ENCODE data around the gene EXOC4.

The EXOC4 gene

GRCh38 chr7:133431134-133431724, 178.4 kb downstream of the EXOC4 start:
- no peak overlapping the region for H3K4me3 ChIP-seq
- no peak for DNase-seq (ENCODE audit: low spot score)
- TF ChIP-seq CTCF (IDR thresholded peaks at IDR 0.05): no peak
- H3K27ac ChIP-seq: no peak overlapping the region

GRCh38 chr7:133433165-133433812, 180.4 kb downstream of the EXOC4 start:
- no peak for DNase-seq (ENCODE audit: low spot score)
- Histone ChIP-seq H3K4me3 (no peak overlapping the region), H3K27ac (no peak overlapping the region)
- TF ChIP-seq CTCF (IDR thresholded peaks at IDR 0.05): no peak

- Histone ChIP-seq H3K4me3 (no peak overlapping the region), H3K27ac (no peak overlapping the region)
- peak; percentile 24 for TF ChIP-seq CTCF (IDR thresholded peaks at IDR 0.05)
- DNase-seq (ENCODE audit: low spot score): no peak
These were observed 181.5 kb downstream of the EXOC4 start for GRCh38 chr7:133434246-133434865.

GRCh38 chr7:133436014-133436428, 183.1 kb downstream of the EXOC4 start:
- H3K4me3 ChIP-seq: no peak overlapping the region
- no peak for DNase-seq (ENCODE audit: low spot score)
- no peak overlapping the region for H3K27ac ChIP-seq
- TF ChIP-seq CTCF (IDR thresholded peaks at IDR 0.05): no peak

- no peak for DNase-seq (ENCODE audit: low spot score)
- Histone ChIP-seq H3K27ac (no peak overlapping the region), H3K4me3 (no peak overlapping the region)
- no peak for TF ChIP-seq CTCF (IDR thresholded peaks at IDR 0.05)
These were observed 184.7 kb downstream of the EXOC4 start for GRCh38 chr7:133437544-133437943.

GRCh38 chr7:133442818-133443217, 189.9 kb downstream of the EXOC4 start:
- H3K27ac ChIP-seq: no peak overlapping the region
- no peak for DNase-seq (ENCODE audit: low spot score)
- H3K4me3 ChIP-seq: no peak overlapping the region
- TF ChIP-seq CTCF (IDR thresholded peaks at IDR 0.05): no peak

GRCh38 chr7:133445617-133446016, 192.7 kb downstream of the EXOC4 start:
- DNase-seq (ENCODE audit: low spot score): no peak
- TF ChIP-seq CTCF (IDR thresholded peaks at IDR 0.05): no peak
- Histone ChIP-seq H3K4me3 (no peak overlapping the region), H3K27ac (no peak overlapping the region)

Measured in coronary artery (tissue), 2 donors.